Thyroid gland (tissue), 4 donors: ENCODE results near the gene BRINP3. TPM values are rescaled to one million over a fixed set of nuclear protein-coding genes. Genes with fewer than 3 reads are reported as not detected.
A peak's percentile ranks its signal among the peaks of the same experiment; 100 is the strongest.

ENCODE experiments used
- DNase-seq, 2 donors: peaks; one replicate each; pipeline ENCODE4 v3.0.0-alpha.2; 2019
- H3K27ac ChIP-seq, 3 donors: fragments of 200-600 bp; sonication (generic); 1 replicate in 2 of 3; 2 replicates in 1 of 3; pipeline ENCODE4 v1.5.1; 2016 to 2019; ENCODE audit warnings: mild to moderate bottlenecking in 1 of 3, moderate library complexity in 1 of 3
- H3K27me3 ChIP-seq: fragments of 200-600 bp; sonication (generic); one replicate; pipeline ENCODE4 v1.5.1; 2019
- H3K36me3 ChIP-seq, 2 donors: fragments of 200-600 bp; sonication (generic); one replicate each; pipeline ENCODE4 v1.5.1; 2016 to 2019
- H3K4me1 ChIP-seq, 2 donors: fragments of 200-600 bp; sonication (generic); one replicate each; pipeline ENCODE4 v1.5.1; 2017 to 2019
- H3K4me3 ChIP-seq, 3 donors: fragments of 200-600 bp; sonication (generic); replicated peaks in 1 of 3; 1 replicate in 2 of 3; 2 replicates in 1 of 3; pipeline ENCODE4 v1.5.1; 2016; ENCODE audit warnings: mild to moderate bottlenecking in 1 of 3
- H3K9me3 ChIP-seq: fragments of 200-600 bp; sonication (generic); one replicate; pipeline ENCODE4 v1.5.1; 2017
- CTCF ChIP-seq, 6 experiments: fragments of 200-600 bp in 3 of 6; fragments of 450-650 bp in 3 of 6; sonication (generic) in 3 of 6; IDR thresholded peaks; one replicate each; pipeline ENCODE4 v1.5.1; 2016 to 2019; ENCODE audit warnings: antibody characterized with exemption in 6 of 6, mild to moderate bottlenecking in 2 of 6, inconsistent platforms in 1 of 6, moderate library complexity in 1 of 6
- POLR2A ChIP-seq, 2 donors: fragments of 450-650 bp; IDR thresholded peaks; one replicate each; pipeline ENCODE4 v1.6.1; 2017; ENCODE audit warnings: antibody characterized with exemption in 2 of 2, mild to moderate bottlenecking in 2 of 2, moderate library complexity in 1 of 2
- WGBS, 2 donors: methylation state at CpG; one replicate each; pipeline ENCODE4 v1.1.5; 2017; 5-methylcytosine and 5-hydroxymethylcytosine counted together
- intact Hi-C: fragments of 100-400 bp; cut with DNase I; formaldehyde crosslinking; loops from one replicate; pipeline ENCODE4 v1.15.1; 2023
- total RNA-seq, 4 donors: library from RNA; depleted of rRNA; stranded (reverse); fragments of >200 nt; gene quantifications; one replicate each; pipeline ENCODE4 v1.2.3, GENCODE V29; 2016

Gene BRINP3
- total RNA-seq, 4 donors from 2014 or later, result 2.0 to 6.6 (median 2.7) TPM

DNA sequence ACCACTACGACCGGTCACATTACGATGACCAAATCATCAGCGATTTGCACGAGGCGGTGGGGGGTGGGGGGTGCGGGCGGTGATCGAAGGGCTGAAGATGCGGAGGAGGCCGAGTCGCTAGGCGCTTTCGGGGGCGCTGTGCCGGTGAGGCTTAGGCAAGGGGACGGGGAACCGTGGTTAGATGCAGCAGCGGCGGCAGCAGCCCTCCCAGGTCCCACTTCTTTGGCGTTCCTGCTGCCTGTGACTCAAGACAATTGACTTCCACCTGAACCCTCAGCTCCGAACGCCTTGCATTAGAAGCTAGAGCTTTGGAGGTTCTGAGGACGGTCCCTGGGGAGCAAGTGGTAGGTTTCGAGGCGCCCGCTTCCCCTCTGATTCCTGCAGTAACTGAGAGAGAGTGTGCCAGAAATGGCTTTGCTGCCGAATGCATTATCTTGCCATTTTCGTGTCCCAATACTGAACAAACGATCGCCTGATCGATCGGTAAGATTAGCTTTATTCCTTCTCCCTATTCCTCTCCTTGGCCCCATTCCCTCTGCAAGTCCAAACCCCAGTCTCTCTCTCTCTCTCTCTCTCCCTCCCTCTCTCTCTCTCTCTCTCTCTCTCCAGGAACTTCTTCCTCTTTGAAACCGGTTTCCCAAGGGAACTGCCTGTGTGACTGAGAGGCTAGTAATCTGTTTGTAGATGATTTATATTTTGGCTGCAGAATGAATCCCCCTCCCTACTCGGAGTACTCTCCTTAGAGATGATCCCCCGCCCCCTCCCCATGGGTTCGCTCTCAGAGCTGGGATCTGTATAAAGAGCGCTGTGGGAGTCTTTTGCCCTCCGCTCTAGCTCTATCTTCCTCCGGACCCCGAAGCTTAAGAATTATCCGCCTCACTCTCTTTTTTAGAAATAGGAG, 735 bp upstream of the BRINP3 start:
- intact Hi-C loops, result no loop called here
- peak overlapping the region in 2 of 3 donors; percentile 5 to 20 for H3K4me3 ChIP-seq
- no peaks in the 10 kb centered on the region for H3K9me3 ChIP-seq
- peaks cover 0 to 3% of the 10 kb centered on the region in 2 donors for H3K4me1 ChIP-seq
- H3K27ac ChIP-seq, result no peak overlapping the region
- WGBS, 2 donors, result 2 to 3% methylated on average over 37 to 41 of the region's 42 CpGs
- H3K36me3 ChIP-seq, result no peaks in the 10 kb centered on the region
- no peak for TF ChIP-seq POLR2A (IDR thresholded peaks at IDR 0.05)
- TF ChIP-seq CTCF (IDR thresholded peaks at IDR 0.05), result no peak
- DNase-seq, result no peak
- no peaks in the 10 kb centered on the region for H3K27me3 ChIP-seq

DNA sequence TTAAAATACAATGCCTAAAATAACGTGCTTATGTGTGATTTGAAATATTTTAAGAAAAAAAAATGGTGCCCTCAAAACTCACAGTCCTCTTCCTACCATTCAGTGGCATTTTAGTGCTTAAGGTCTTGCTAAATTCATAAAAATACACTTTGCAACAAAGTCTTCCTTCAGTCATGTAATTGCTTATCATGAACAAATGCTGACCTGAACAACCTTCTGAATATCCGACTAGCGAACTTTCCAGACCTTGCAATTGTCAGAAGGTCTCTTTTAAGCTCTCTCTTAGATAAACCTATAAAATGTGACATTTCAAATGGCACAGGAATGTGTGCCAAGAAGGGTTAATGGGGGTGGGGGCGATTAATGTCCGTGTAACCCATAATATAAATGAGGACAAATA, 858 bp downstream of the BRINP3 start:
- Histone ChIP-seq H3K4me1 (peaks cover 0 to 3% of the 10 kb centered on the region in 2 donors), H3K27ac (no peak overlapping the region), H3K4me3 (no peak overlapping the region), H3K9me3 (no peaks in the 10 kb centered on the region), H3K27me3 (no peaks in the 10 kb centered on the region), H3K36me3 (no peaks in the 10 kb centered on the region)
- intact Hi-C loops, result no loop called here
- DNase-seq, result no peak
- WGBS, 2 donors, result 57 to 61% methylated on average over 5 of the region's 5 CpGs
- no peak for TF ChIP-seq CTCF (IDR thresholded peaks at IDR 0.05)

- H3K4me3 ChIP-seq, result no peak overlapping the region
- WGBS, 2 donors, result 36 to 38% methylated on average over 5 of the region's 5 CpGs
- no peaks in the 10 kb centered on the region for H3K9me3 ChIP-seq
- DNase-seq, result no peak
- intact Hi-C loops, result no loop called here
- H3K36me3 ChIP-seq, result no peaks in the 10 kb centered on the region
- H3K27me3 ChIP-seq, result no peaks in the 10 kb centered on the region
- H3K27ac ChIP-seq, result no peak overlapping the region
- peaks cover 0 to 3% of the 10 kb centered on the region in 2 donors for H3K4me1 ChIP-seq
- TF ChIP-seq CTCF (IDR thresholded peaks at IDR 0.05) (no peak), POLR2A (IDR thresholded peaks at IDR 0.05) (no peak)
Observed at GRCh38 chr1:190476321-190476720, 1.3 kb downstream of the BRINP3 start.

DNA sequence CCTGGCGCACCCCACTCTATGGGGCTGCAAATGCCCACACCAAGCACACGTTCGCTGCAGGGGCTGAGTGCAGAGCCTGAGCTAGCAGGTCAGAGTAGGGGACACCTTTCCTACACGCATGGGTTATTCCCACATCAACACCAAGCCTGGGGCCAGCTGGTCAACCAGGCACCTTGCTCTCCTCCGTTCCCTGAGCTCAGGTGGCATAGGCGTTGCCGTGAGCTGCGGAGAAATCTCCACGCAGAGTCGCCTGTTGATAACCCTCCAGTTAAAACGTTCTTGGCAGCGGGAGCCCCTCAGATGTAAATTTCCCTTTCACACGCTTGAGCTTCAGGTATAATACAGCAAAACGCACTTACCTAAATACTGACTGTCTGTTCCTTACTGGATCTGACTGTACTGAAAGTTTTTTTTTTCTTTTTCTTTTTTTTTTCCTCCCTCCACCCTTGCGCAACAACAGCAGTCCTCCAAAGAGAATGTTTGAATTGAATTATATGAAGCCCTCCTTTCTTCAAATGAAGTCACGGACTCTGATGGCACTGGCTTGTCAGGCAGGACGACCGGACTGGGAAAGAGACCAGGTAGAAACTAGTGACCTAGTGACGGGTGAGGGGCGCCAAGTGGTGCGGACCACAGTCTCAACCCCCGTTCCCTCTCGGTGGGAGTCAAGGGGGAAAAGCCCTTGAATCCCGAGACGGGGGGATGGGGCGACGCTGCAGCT, 2.1 kb downstream of the BRINP3 start:
- Histone ChIP-seq H3K36me3 (no peaks in the 10 kb centered on the region), H3K27me3 (no peaks in the 10 kb centered on the region), H3K4me1 (peaks cover 0 to 3% of the 10 kb centered on the region in 2 donors), H3K4me3 (peak overlapping the region in 2 of 3 donors; percentile 5 to 6), H3K9me3 (no peaks in the 10 kb centered on the region), H3K27ac (peak overlapping the region in 1 of 3 donors; percentile 25)
- intact Hi-C loops, result no loop called here
- WGBS, 2 donors, result 1% methylated on average over 26 to 27 of the region's 27 CpGs
- peak in 1 of 2 donors; percentile 8 for DNase-seq
- TF ChIP-seq POLR2A (IDR thresholded peaks at IDR 0.05), result no peak
- TF ChIP-seq CTCF (IDR thresholded peaks at IDR 0.05), result no peak
